NCI-H82 (cell line): ENCODE measurements around the gene WDR18.
"Not testable (repeated sequence)": the region's sequence is repeated elsewhere in the genome, so short reads cannot be mapped to it uniquely, and the experiment has no call there.

Experiments used
- DNase-seq: peaks from one replicate; lab custom pipeline; 2025; lab: John Stamatoyannopoulos, UW

WDR18 gene

DNA sequence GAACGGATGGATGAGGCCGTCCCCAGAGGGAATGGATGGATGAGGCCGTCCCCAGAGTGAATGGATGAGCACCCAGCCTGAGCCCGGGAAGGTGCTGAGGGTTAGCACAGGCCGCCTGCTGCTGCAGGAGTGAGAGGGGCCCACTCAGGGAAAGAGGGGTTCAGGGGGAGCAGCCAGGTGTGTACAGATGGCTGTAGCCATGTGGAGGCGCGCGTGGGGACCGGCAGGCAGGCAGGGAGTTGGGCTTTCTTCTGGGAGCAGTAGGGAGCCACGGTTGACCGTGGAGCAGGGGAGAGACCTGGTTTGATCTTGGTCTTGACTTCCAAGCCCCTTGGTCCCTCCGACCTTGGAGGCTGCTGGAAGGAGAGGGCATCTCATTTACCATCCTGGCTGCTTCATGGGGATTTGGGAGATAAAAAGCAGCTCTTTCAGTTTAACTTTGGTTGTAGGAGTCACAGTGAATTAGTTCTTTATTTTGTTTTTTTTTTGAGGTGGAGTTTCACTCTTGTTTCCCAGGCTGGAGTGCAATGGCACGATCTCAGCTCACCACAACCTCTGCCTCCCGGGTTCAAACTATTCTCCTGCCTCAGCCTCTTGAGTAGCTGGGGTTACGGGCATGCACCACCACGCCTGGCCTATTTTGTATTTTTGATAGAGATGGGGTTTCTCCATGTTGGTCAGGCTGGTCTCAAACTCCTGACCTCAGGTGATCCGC lies 33.6 kb upstream of the WDR18 start:
- no peak for DNase-seq

GRCh38 chr19:952049-952679 lies 32.0 kb upstream of the WDR18 start:
- DNase-seq = no peak

GRCh38 chr19:952680-953444 lies 31.3 kb upstream of the WDR18 start:
- no peak for DNase-seq

GRCh38 chr19:953445-954271 lies 30.5 kb upstream of the WDR18 start:
- DNase-seq = no peak

- DNase-seq = no peak
Measured at GRCh38 chr19:954272-954671, 29.9 kb upstream of the WDR18 start.

DNA sequence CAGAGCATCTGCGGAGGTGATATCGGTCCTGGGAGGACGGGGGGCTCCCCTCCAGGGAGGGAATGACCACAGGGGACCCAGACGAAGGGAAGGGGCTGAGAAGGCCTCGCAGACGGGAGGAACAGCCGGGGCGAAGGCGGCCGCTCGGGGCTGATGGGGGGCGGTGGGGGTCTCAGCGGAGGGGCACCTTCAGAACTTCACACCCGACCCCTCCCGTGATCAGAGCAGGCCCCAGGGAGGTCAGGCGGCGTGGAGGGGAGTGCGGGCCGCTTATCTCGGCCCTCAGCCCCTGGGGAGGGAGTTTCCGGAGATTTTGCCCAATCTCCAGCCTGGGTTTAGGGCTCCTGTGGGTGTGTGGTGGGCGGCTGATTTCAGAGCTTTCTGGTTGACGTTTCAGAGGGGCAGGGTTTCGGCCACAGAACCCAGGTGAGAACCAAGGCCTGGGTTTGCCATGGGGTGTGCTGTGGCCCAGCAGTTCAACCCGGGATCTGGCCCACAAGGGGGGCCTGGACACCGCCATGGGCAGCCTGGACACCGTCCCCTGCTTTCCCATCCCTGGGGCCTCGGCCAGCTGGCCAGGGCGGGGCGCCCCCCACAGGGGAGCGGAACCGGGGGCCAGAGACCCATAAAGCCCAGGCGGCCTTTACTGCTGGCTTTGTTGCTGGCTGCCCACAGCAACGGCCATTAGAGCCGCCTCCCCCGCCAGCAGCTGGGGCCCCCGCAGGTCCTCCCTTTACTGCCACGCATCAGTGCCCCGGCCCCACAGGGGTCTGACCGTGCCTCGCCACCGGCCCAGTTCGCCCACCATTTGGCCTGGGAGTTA lies 29.3 kb upstream of the WDR18 start:
- DNase-seq = no peak

DNA sequence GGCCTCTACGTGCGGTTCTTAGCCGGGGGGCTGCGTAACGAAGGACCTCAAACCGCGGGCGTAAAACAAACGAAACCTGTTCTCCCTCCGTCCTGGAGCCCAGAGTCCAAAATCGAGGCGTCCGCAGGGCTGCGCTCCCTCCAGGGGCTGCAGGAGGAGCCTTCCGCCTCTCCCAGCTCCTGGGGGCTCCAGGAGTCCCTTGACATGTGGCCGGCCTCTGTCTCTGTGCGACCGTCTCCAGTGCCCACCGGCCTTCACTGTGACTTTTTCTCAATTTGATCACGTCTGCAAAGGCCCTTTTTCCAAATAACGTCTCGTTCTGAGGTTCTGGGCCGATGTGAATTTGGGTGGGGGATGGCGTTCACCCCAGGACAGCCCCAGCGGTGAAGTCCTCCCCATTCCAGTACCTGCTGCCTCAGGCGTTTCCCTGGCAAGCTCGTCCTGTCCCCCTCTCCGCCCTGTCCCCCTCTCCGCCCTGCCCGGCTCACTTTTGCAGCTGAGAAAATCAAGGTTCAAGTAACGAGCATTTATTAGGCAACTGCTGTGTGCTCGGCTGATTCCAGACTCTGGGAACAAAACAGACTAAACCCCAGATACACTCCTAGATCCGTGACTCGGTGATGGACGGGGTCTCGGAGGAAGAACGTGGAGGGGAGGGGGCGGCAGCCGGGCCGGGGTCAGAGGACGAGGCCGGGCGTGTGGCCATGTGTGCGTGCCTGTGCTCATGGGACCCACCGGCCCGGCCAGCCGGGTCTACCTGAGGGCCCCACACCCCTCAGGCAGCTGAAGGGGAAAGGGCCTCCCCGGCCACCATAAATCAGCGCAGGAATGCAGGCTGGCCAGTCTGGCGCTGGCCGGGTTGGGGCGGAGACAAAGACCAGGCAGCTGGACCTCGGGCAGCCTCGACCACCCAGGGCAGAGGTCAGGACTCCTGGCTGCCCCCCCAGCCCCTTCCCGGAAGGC lies 28.1 kb upstream of the WDR18 start:
- DNase-seq = no peak

- no peak for DNase-seq
Measured at GRCh38 chr19:956766-957440, 27.2 kb upstream of the WDR18 start.

GRCh38 chr19:957578-957977 lies 26.6 kb upstream of the WDR18 start:
- not testable (repeated sequence) for DNase-seq

GRCh38 chr19:958967-959855 lies 24.9 kb upstream of the WDR18 start:
- no peak for DNase-seq

DNA sequence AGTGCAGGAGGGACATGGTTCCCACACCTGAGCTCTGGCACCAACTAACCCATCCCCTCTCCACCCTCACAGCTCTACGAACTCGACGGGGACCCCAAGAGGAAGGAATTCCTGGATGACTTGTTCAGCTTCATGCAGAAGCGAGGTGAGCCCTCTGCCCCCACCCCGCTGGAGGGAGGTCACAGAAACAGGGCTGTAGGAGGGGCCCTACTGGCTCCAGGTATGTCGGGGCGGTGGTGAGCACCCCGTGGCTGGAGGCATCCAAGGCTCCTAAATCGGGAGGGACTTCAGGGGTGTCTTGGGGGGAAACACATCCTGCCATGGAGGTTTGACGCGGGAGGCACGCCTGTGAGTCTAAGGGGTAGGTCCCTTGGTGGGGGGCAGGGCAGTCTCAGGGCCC lies 24.1 kb upstream of the WDR18 start:
- DNase-seq = no peak

DNA sequence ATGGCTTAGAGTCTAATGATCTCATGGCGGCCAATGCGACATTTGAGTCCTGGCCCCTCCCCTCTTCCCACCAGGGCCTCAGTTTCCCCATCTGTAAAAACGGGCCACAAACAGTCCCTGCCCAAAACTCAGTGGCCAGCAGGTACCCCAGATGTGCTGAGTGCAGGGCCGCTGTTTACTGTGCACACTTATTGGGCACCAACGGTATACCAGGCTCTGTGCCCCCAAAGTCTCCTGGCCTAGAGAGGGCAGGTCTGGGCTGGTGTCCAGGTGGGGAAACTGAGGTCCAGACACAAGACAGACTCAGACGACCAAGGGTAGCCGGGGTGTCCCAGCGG lies 23.6 kb upstream of the WDR18 start:
- DNase-seq = no peak

DNA sequence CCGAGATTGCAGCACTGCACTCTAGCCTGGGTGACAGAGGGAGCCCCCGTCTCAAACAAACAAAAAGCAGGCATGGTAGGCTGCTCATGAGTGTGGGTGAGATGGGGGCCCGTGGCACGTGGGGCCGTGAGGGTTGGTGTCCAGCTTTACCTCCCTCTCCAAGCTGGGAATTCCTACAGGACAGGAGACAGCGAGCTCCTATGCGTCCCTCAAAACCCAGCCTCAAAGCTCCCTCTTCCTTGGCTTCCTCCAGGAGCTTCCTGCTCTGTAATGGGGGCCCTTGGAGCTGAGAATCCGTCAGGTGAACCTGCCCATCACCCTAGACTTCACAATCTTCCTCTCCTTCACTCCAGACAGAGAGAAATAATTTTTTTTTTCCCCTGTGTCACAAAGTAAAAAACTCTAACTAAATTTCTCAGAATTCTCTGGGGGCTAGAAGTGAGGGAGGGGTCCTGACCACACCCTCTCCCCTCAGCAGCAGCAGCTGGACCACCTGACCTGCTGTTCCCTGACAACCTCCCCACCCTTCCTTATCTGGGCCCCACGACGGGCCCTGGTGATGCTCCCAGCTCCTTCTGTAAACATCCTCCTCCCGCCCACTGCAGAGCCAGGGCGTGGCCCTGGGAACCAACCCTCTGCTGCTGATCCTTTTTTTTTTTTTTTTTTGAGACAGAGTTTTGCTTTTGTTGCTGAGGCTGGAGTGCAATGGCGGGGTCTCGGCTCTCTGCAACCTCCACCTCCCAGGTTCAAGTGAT lies 22.1 kb upstream of the WDR18 start:
- DNase-seq = no peak

GRCh38 chr19:962683-963400 lies 21.3 kb upstream of the WDR18 start:
- DNase-seq = no peak

DNA sequence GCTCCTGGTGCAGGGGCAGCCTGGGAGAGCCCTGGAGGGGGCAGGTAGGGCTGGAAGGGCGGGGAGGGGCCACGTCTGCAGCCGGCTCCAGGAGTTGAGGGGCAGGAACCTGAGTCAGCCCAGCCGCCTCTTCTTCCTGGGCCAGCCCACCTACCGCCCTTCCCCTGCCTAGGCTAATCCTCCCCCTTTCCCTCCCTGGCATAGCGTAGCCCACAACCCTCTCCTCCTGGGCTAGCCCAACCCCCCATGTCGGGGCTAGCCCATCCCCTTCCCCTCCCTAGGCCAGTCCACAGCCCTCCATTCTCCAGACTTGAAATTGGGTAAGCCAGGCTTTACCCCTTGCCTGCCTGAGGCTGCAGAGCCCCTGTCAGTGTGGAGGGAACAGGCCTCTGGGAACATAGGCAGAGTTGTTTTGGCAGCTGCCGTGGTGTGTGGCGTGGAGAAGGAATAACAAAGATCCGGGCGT lies 20.6 kb upstream of the WDR18 start:
- DNase-seq = no peak

GRCh38 chr19:964116-964520 lies 20.0 kb upstream of the WDR18 start:
- DNase-seq = no peak
